K562 (cell line): Measurements from ENCODE around the gene ID2. TPM values are rescaled to one million over a fixed set of nuclear protein-coding genes. Genes with fewer than 3 reads are reported as not detected.

Source experiments
- ATAC-seq: fragments of 200-7000 bp; cut with Tn5 transposase; 3 replicates; pipeline ENCODE4 v1.9.1; 2020; ENCODE audit warnings: moderate library complexity
- BruUV-seq: library from RNA; stranded (reverse); fragments of 400-500 nt; replicated peaks from 2 replicates; lab custom pipeline; 2021; lab: Mats Ljungman, UMichigan
- CTCF ChIA-PET: fragments of 300-600 bp; formaldehyde crosslinking; extraction: SDS; loops from one replicate; lab custom pipeline; 2021; ENCODE audit warnings: low intra/inter-chr PET ratio; lab: Yijun Ruan, JAX
- POLR2A ChIA-PET: fragments of 300-600, 350-650 bp; sonication (Branson Sonifier 250); formaldehyde crosslinking; extraction: SDS; loops from one replicate; lab custom pipeline; 2021; ENCODE audit warnings: antibody characterized with exemption, inconsistent platforms; lab: Yijun Ruan, JAX
- DNase-seq, 4 experiments: peaks; one replicate each; pipeline versions ENCODE4 v3.0.0 to v3.0.0-alpha.2; 2011 to 2018; ENCODE audit warnings: low spot score in 3 of 4, mixed read lengths in 3 of 4; ENCODE audit errors: extremely low read depth in 1 of 4
- FAIRE-seq: peaks from 2 replicates; lab custom pipeline; 2011; peaks lifted over from hg19 to GRCh38; lab: Jason Lieb, UNC
- H2AFZ ChIP-seq: 2 replicates; pipeline ENCODE4 v1.6.0; 2011; ENCODE audit warnings: low read depth, low read length, control low read depth, inconsistent platforms
- H3K27ac ChIP-seq: fragments of 200-600 bp; 3 replicates; pipeline ENCODE4 v1.8.0; 2011; ENCODE audit warnings: low read depth, mild to moderate bottlenecking, control low read depth, inconsistent platforms, low read length, moderate library complexity, mixed read lengths; ENCODE audit errors: extremely low read depth
- H3K27me3 ChIP-seq, 2 experiments: fragments of 300-600 bp in 1 of 2; 2 replicates in 1 of 2; 3 replicates in 1 of 2; pipeline versions ENCODE4 v1.6.0 to v1.8.0; 2011; ENCODE audit warnings: inconsistent platforms in 2 of 2, low read length in 2 of 2, mild to moderate bottlenecking in 1 of 2, mixed read lengths in 1 of 2, moderate library complexity in 1 of 2; ENCODE audit not compliant: control insufficient read depth in 2 of 2, insufficient read depth in 2 of 2
- H3K36me3 ChIP-seq: fragments of 300-600 bp; 3 replicates; pipeline ENCODE4 v1.8.0; 2011; ENCODE audit warnings: mild to moderate bottlenecking, low read length, inconsistent platforms; ENCODE audit not compliant: control insufficient read depth, insufficient read depth
- H3K4me1 ChIP-seq, 2 experiments: fragments of 200-600 bp in 1 of 2; replicated peaks in 1 of 2; 2 replicates in 1 of 2; 3 replicates in 1 of 2; pipeline versions ENCODE4 v1.5.1 to v1.8.0; 2011; ENCODE audit warnings: inconsistent platforms in 2 of 2, low read length in 2 of 2, mild to moderate bottlenecking in 1 of 2, mixed read lengths in 1 of 2, moderate library complexity in 1 of 2; ENCODE audit not compliant: control insufficient read depth in 2 of 2, insufficient read depth in 2 of 2
- H3K4me2 ChIP-seq: 2 replicates; pipeline ENCODE4 v1.6.1; 2011; ENCODE audit warnings: low read length, control low read depth, inconsistent platforms, mixed read lengths; ENCODE audit not compliant: insufficient read depth
- H3K4me3 ChIP-seq: fragments of 200-600 bp; sonication (generic), shearing (Covaris generic); 2 replicates; pipeline ENCODE4 v1.5.1; 2016; ENCODE audit warnings: control low read depth, inconsistent platforms
- H3K79me2 ChIP-seq: fragments of 200-600 bp; 3 replicates; pipeline ENCODE4 v1.8.0; 2011; ENCODE audit warnings: low read length, inconsistent platforms; ENCODE audit not compliant: control insufficient read depth, insufficient read depth
- H3K9ac ChIP-seq, 2 experiments: 2 replicates each; pipeline versions ENCODE4 v1.6.0 to v1.6.1; 2011; ENCODE audit warnings: low read depth in 2 of 2, low read length in 2 of 2, control low read depth in 1 of 2, inconsistent platforms in 1 of 2, mild to moderate bottlenecking in 1 of 2, mixed read lengths in 1 of 2; ENCODE audit not compliant: insufficient read depth in 1 of 2
- H3K9me1 ChIP-seq: one replicate; pipeline ENCODE4 v1.6.0; 2011; ENCODE audit warnings: inconsistent platforms, mild to moderate bottlenecking, low read length, moderate library complexity; ENCODE audit not compliant: control insufficient read depth, insufficient read depth
- H3K9me3 ChIP-seq: replicated peaks from 2 replicates; pipeline ENCODE4 v1.5.1; 2011; ENCODE audit warnings: low read depth, low read length, inconsistent platforms; ENCODE audit not compliant: control insufficient read depth, insufficient read depth
- H4K20me1 ChIP-seq: replicated peaks from 2 replicates; pipeline ENCODE4 v1.6.1; 2011; ENCODE audit warnings: low read length, inconsistent platforms, mixed read lengths; ENCODE audit not compliant: control insufficient read depth, insufficient read depth
- ETS2 ChIP-seq: IDR thresholded peaks from 2 replicates; pipeline ENCODE4 v1.6.1; 2016; ENCODE audit warnings: borderline replicate concordance, missing genetic modification characterization, mild to moderate bottlenecking, moderate library complexity, missing compliant biosample characterization; ENCODE audit not compliant: poor library complexity, severe bottlenecking
- NCOA6 ChIP-seq: fragments of 450-650 bp; IDR thresholded peaks from 2 replicates; pipeline ENCODE4 v1.6.1; 2017; ENCODE audit warnings: mild to moderate bottlenecking
- NR2C2 ChIP-seq, 2 experiments: fragments of 200-800 bp in 1 of 2; sonication (Bioruptor generic) in 1 of 2; sonication (generic) in 1 of 2; formaldehyde crosslinking in 1 of 2; IDR thresholded peaks; 2 replicates each; pipeline versions ENCODE4 v1.6.1 to v1.8.0; 2016 to 2022; ENCODE audit warnings: mild to moderate bottlenecking in 1 of 2, missing compliant biosample characterization in 1 of 2, missing genetic modification characterization in 1 of 2, missing genetic modification reagents in 1 of 2
- NUFIP1 ChIP-seq: fragments of 450-650 bp; IDR thresholded peaks from 2 replicates; pipeline ENCODE4 v1.6.1; 2018; ENCODE audit not compliant: partially characterized antibody
- SMAD3 ChIP-seq: fragments of 450-650 bp; formaldehyde crosslinking; conservative IDR thresholded peaks from 2 replicates; pipeline ENCODE4 v1.4.0; 2020; ENCODE audit warnings: mild to moderate bottlenecking
- STAT5A ChIP-seq: IDR thresholded peaks from 2 replicates; pipeline ENCODE4 v1.6.1; 2012; ENCODE audit warnings: low read length, inconsistent platforms, borderline replicate concordance
- TRIM25 ChIP-seq: fragments of 450-650 bp; IDR thresholded peaks from 2 replicates; pipeline ENCODE4 v1.7.0; 2016; ENCODE audit warnings: borderline replicate concordance
- ZNF384 ChIP-seq: IDR thresholded peaks from 2 replicates; pipeline ENCODE4 v1.6.1; 2012; ENCODE audit warnings: low read depth, low read length, improper control_type of control experiment
- ZNF644 ChIP-seq: fragments of 200-800 bp; sonication (Bioruptor generic); IDR thresholded peaks from 2 replicates; pipeline ENCODE4 v1.6.1; 2016; ENCODE audit warnings: low read depth, missing genetic modification characterization, missing compliant biosample characterization
- WGBS: fragments of 100-300 bp; shearing (Covaris generic); methylation state at CpG from one replicate; pipeline ENCODE4 v1.1.6; 2016; ENCODE audit warnings: low coverage, mixed read lengths; ENCODE audit not compliant: insufficient coverage; ENCODE audit errors: missing lambda C conversion rate; 5-methylcytosine and 5-hydroxymethylcytosine counted together
- in situ Hi-C: fragments of 300-500 bp; cut with MboI; formaldehyde crosslinking; loops from 4 replicates; pipeline ENCODE4 v1.15.0; 2018; ENCODE audit warnings: inconsistent platforms, mixed read lengths
- intact Hi-C: fragments of 100-400 bp; cut with micrococcal nuclease; formaldehyde crosslinking; loops from 2 replicates; pipeline ENCODE4 v1.14.2; 2022
- polyA plus RNA-seq, 8 experiments: library from polyadenylated mRNA; depleted of rRNA in 4 of 8; stranded (reverse) in 5 of 8; unstranded in 3 of 8; fragments of >200 nt; fragmentation: Nextera tagmentation in 2 of 8; fragmentation: Illumina TruSeq in 1 of 8; extraction: Ambion mirVana in 2 of 8; extraction: Trizol in 1 of 8; gene quantifications; 2 replicates each; pipeline versions ENCODE4 v1.2.1 to v1.2.3, GENCODE V29; 2011 to 2014; ENCODE audit warnings: inconsistent platforms in 1 of 8, missing spikeins in 1 of 8
- total RNA-seq, 7 experiments: library from RNA; depleted of rRNA in 6 of 7; stranded (reverse); fragments of >200 nt in 6 of 7; fragmentation: Illumina TruSeq in 2 of 7; extraction: Trizol in 2 of 7; gene quantifications; 2 replicates each; pipeline versions ENCODE4 v1.2.1 to v1.2.3, GENCODE V29; 2011 to 2021; ENCODE audit warnings: low replicate concordance in 1 of 7

The ID2 gene
- total and polyA plus RNA-seq, 9 of the 15 experiments (the other 6 are each of a cell fraction or from before 2014, with no cell fraction given), result 8.0 to 35.7 (median 16.6) TPM

GRCh38 chr2:8704906-8705305, 23.1 kb downstream of the ID2 start:
- TF ChIP-seq SMAD3 (no peak), NUFIP1 (no peak), NR2C2 (CRISPR knock-in tag; IDR thresholded peaks at IDR 0.05) (no peak), NR2C2 (tag; IDR thresholded peaks at IDR 0.05) (no peak), ZNF384 (peak; percentile 44; the same call in 1 of the 2 replicates), ETS2 (tag) (no peak), STAT5A (no peak), NCOA6 (no peak), TRIM25 (no peak), ZNF644 (tag) (no peak)
- TF ChIP-seq, all 486 proteins: peak for 1
- no peaks in the 10 kb centered on the region for H3K9me1 ChIP-seq
- FAIRE-seq (peak; percentile 73), DNase-seq (no peak), ATAC-seq (no peak)
- WGBS, result 7% methylated on average over 3 of the region's 3 CpGs
- H3K4me1 ChIP-seq, result peaks cover 0 to 3% of the 10 kb centered on the region in 2 experiments; a peak in 1 of 5 replicates
- CTCF ChIA-PET, result interaction anchor here (1.2 kb wide), 1 partner anchor 19 kb away, joined by 3 read pairs; no protein-coding TSS in a partner anchor
- intact Hi-C loops, result no loop called here
- no peaks in the 10 kb centered on the region for H3K79me2 ChIP-seq
- no peak overlapping the region for H3K27ac ChIP-seq
- BruUV-seq, result no TSS peak
- no peaks in the 10 kb centered on the region for H3K36me3 ChIP-seq
- no peak overlapping the region for H3K4me2 ChIP-seq
- no peaks in the 10 kb centered on the region for H4K20me1 ChIP-seq
- in situ Hi-C loops, result no loop called here
- H3K4me3 ChIP-seq, result no peak overlapping the region
- no peaks in the 10 kb centered on the region for H3K27me3 ChIP-seq
- no peak overlapping the region for H2AFZ ChIP-seq
- POLR2A ChIA-PET, result no interaction called here
- H3K9ac ChIP-seq, result no peak overlapping the region
- no peaks in the 10 kb centered on the region; the same call in 1 of the 2 replicates for H3K9me3 ChIP-seq
